HCT116 (cell line): Measurements from ENCODE around the gene COL23A1. TPM values are rescaled to one million over a fixed set of nuclear protein-coding genes. Genes with fewer than 3 reads are reported as not detected.

Experiments used
- ATAC-seq: fragments of 200-7000 bp; cut with Tn5 transposase; 2 replicates; pipeline ENCODE4 v1.9.1; 2020; ENCODE audit warnings: mild to moderate bottlenecking, moderate library complexity
- BruUV-seq: library from RNA; stranded (reverse); fragments of 400-500 nt; replicated peaks from 2 replicates; lab custom pipeline; 2021; lab: Mats Ljungman, UMichigan
- CTCF ChIA-PET: fragments of 300-600 bp; sonication (Branson Sonifier 250); formaldehyde crosslinking; loops from one replicate; lab custom pipeline; 2021; ENCODE audit warnings: antibody characterized with exemption; lab: Charles Lee
- POLR2A ChIA-PET: fragments of 300-600, 350-600 bp; sonication (Branson Sonifier 250); formaldehyde crosslinking; loops from one replicate; lab custom pipeline; 2021; ENCODE audit warnings: antibody characterized with exemption; lab: Charles Lee
- RAD21 ChIA-PET, 2 experiments: fragments of 300-600 bp; sonication (Branson Sonifier 250); formaldehyde crosslinking; loops; one replicate each; lab custom pipeline; 2023; ENCODE audit warnings: low total read pairs in 2 of 2; ENCODE audit not compliant: uncharacterized antibody in 2 of 2, unreplicated experiment in 2 of 2, low non-redundant PET in 1 of 2; lab: Charles Lee
- DNase-seq: peaks from one replicate; pipeline ENCODE4 v3.0.0-alpha.2; 2010; ENCODE audit warnings: low read depth, low spot score
- H2AFZ ChIP-seq: fragments of 200-600 bp; shearing (Covaris generic), sonication (generic); 2 replicates; pipeline ENCODE4 v1.6.1; 2017; ENCODE audit warnings: low read depth, mixed run types, mixed read lengths, antibody characterized with exemption, low read length; ENCODE audit not compliant: poor library complexity, severe bottlenecking
- H3K27ac ChIP-seq: 2 replicates; pipeline ENCODE4 v1.5.1; 2012; ENCODE audit warnings: low read depth, low read length
- H3K27me3 ChIP-seq: fragments of 200-600 bp; sonication (generic); 2 replicates; pipeline ENCODE4 v1.6.1; 2016; ENCODE audit warnings: mixed run types, low read length, mixed read lengths; ENCODE audit not compliant: insufficient read depth
- H3K36me3 ChIP-seq, 2 experiments: fragments of 200-500 bp in 1 of 2; fragments of 200-600 bp in 1 of 2; sonication (Bioruptor generic) in 1 of 2; sonication (generic) in 1 of 2; 2 replicates each; pipeline versions ENCODE4 v1.5.1 to v1.6.1; 2014 to 2016; ENCODE audit warnings: low read length in 2 of 2, inconsistent platforms in 1 of 2, mixed read lengths in 1 of 2, mixed run types in 1 of 2; ENCODE audit not compliant: insufficient read depth in 2 of 2, control insufficient read depth in 1 of 2
- H3K4me1 ChIP-seq, 2 experiments: fragments of 200-600 bp in 1 of 2; sonication (generic) in 1 of 2; 2 replicates each; pipeline versions ENCODE4 v1.5.1 to v1.6.1; 2012 to 2017; ENCODE audit warnings: low read length in 2 of 2, inconsistent platforms in 1 of 2, mild to moderate bottlenecking in 1 of 2, mixed read lengths in 1 of 2, mixed run types in 1 of 2, moderate library complexity in 1 of 2; ENCODE audit not compliant: insufficient read depth in 2 of 2, control insufficient read depth in 1 of 2
- H3K4me2 ChIP-seq: fragments of 200-600 bp; sonication (generic); 2 replicates; pipeline ENCODE4 v1.6.1; 2017; ENCODE audit warnings: mixed run types, low read length, mixed read lengths
- H3K4me3 ChIP-seq, 2 experiments: fragments of 200-600 bp in 1 of 2; sonication (generic) in 1 of 2; replicated peaks in 1 of 2; 2 replicates each; pipeline ENCODE4 v1.5.1; 2011 to 2016; ENCODE audit warnings: low read length in 2 of 2, control low read depth in 1 of 2, low read depth in 1 of 2, mild to moderate bottlenecking in 1 of 2, mixed read lengths in 1 of 2, mixed run types in 1 of 2
- H3K79me2 ChIP-seq: fragments of 200-600 bp; sonication (generic); 2 replicates; pipeline ENCODE4 v1.6.1; 2017; ENCODE audit warnings: mild to moderate bottlenecking, mixed run types, low read length, moderate library complexity, mixed read lengths; ENCODE audit not compliant: insufficient read depth
- H3K9ac ChIP-seq: fragments of 200-600 bp; sonication (generic); 2 replicates; pipeline ENCODE4 v1.6.1; 2016; ENCODE audit warnings: low read length, mixed read lengths
- H3K9me2 ChIP-seq: fragments of 200-600 bp; sonication (generic), shearing (Covaris generic); 2 replicates; pipeline ENCODE4 v1.6.1; 2017; ENCODE audit warnings: mixed run types, mild to moderate bottlenecking, moderate library complexity; ENCODE audit not compliant: insufficient read depth
- H3K9me3 ChIP-seq, 2 experiments: fragments of 200-500 bp in 1 of 2; fragments of 200-600 bp in 1 of 2; sonication (Bioruptor generic) in 1 of 2; sonication (generic) in 1 of 2; 2 replicates each; pipeline ENCODE4 v1.6.1; 2014 to 2017; ENCODE audit warnings: low read length in 2 of 2, mixed read lengths in 2 of 2, inconsistent platforms in 1 of 2, low read depth in 1 of 2, mild to moderate bottlenecking in 1 of 2, mixed run types in 1 of 2, moderate library complexity in 1 of 2; ENCODE audit not compliant: control insufficient read depth in 1 of 2, insufficient read depth in 1 of 2
- H4K20me1 ChIP-seq: fragments of 200-600 bp; sonication (generic), shearing (Covaris generic); 2 replicates; pipeline ENCODE4 v1.6.1; 2017; ENCODE audit warnings: mixed run types, mild to moderate bottlenecking, moderate library complexity; ENCODE audit not compliant: insufficient read depth
- EZH2 ChIP-seq: fragments of 200-600 bp; sonication (generic); IDR thresholded peaks from 2 replicates; pipeline ENCODE4 v1.6.1; 2017; ENCODE audit warnings: antibody characterized with exemption, mixed run types
- POLR2AphosphoS5 ChIP-seq: IDR thresholded peaks from 2 replicates; pipeline ENCODE4 v1.6.1; 2011; ENCODE audit warnings: mild to moderate bottlenecking, low read depth, low read length, moderate library complexity
- RAD21 ChIP-seq: IDR thresholded peaks from 2 replicates; pipeline ENCODE4 v1.6.1; 2012; ENCODE audit warnings: low read depth, mild to moderate bottlenecking
- REST ChIP-seq: IDR thresholded peaks from 2 replicates; pipeline ENCODE4 v1.6.1; 2012; ENCODE audit warnings: low read depth
- SIN3A ChIP-seq: IDR thresholded peaks from 2 replicates; pipeline ENCODE4 v1.6.1; 2012; ENCODE audit warnings: low read depth
- intact Hi-C: fragments of 100-400 bp; cut with micrococcal nuclease; formaldehyde crosslinking; loops from 2 replicates; pipeline ENCODE4 v1.10.0; 2022
- total RNA-seq: library from RNA; stranded (reverse); gene quantifications from one replicate; pipeline ENCODE4 v1.2.1, GENCODE V29; 2021; ENCODE audit not compliant: unreplicated experiment

The COL23A1 gene
- total RNA-seq, 1 experiment from 2014 or later: not detected

GRCh38 chr5:178505639-178506407, 84.4 kb downstream of the COL23A1 start (continued):
- no peak for TF ChIP-seq REST
- no peak for TF ChIP-seq RAD21
- TF ChIP-seq SIN3A: no peak
- TF ChIP-seq POLR2AphosphoS5: no peak

- BruUV-seq: no TSS peak
- CTCF ChIA-PET: no interaction called here
- ATAC-seq (no peak), DNase-seq (no peak)
- no peaks in the 10 kb centered on the region for H4K20me1 ChIP-seq
- no peak overlapping the region for H3K27ac ChIP-seq
- intact Hi-C loops: no loop called here
- no peaks in the 10 kb centered on the region for H3K27me3 ChIP-seq
- H3K4me1 ChIP-seq: no peaks in the 10 kb centered on the region
- H3K36me3 ChIP-seq: no peaks in the 10 kb centered on the region
- no peaks in the 10 kb centered on the region for H3K9me2 ChIP-seq
- H3K79me2 ChIP-seq: no peaks in the 10 kb centered on the region
- no peak overlapping the region for H3K4me2 ChIP-seq
- POLR2A ChIA-PET: no interaction called here
- no peak overlapping the region for H3K4me3 ChIP-seq
- H3K9me3 ChIP-seq: peaks cover 0 to 7% of the 10 kb centered on the region in 2 experiments; a peak in 2 of 4 replicates
- no peak overlapping the region for H2AFZ ChIP-seq
- H3K9ac ChIP-seq: no peak overlapping the region
- RAD21 ChIA-PET: no interaction called here
- TF ChIP-seq EZH2: no peak
Measured at GRCh38 chr5:178504340-178504960, 85.7 kb downstream of the COL23A1 start.
